Measurements from ENCODE around the gene ABCF3. TPM values are rescaled to one million over a fixed set of nuclear protein-coding genes. Genes with fewer than 3 reads are reported as not detected.

The ABCF3 gene
- total and polyA plus RNA-seq, 2 of the 13 experiments (the other 11 are each of a cell fraction or from before 2014, with no cell fraction given): 38.8 to 46.5 TPM

GRCh38 chr3:184228376-184229137, 42.6 kb downstream of the ABCF3 start:
- Histone ChIP-seq H3K27me3 (ENCODE audit: control insufficient read depth in 1 of 2, insufficient read depth in 2 of 2, low read length in 2 of 2) (peaks cover 7 to 57% of the 10 kb centered on the region in 2 experiments; a peak in 4 of 5 replicates), H2AFZ (ENCODE audit: low read length) (no peak overlapping the region), H3K79me2 (ENCODE audit: insufficient read depth, low read length) (no peaks in the 10 kb centered on the region), H3K9me3 (ENCODE audit: low read length) (no peaks in the 10 kb centered on the region), H3K4me3 (replicated peaks in 1 of 3; ENCODE audit: insufficient read depth in 1 of 3, low read depth in 2 of 3, low read length in 3 of 3) (peak overlapping the region in 1 of 3 experiments; percentile 80; a peak in 1 of 6 replicates), H3K27ac (ENCODE audit: extremely low read length, insufficient read depth, low read length) (no peak overlapping the region), H4K20me1 (ENCODE audit: insufficient read depth, low read length) (peaks cover 5% of the 10 kb centered on the region; the same call in 1 of the 2 replicates), H3K36me3 (replicated peaks in 1 of 2; ENCODE audit: control insufficient read depth in 1 of 2, insufficient read depth in 2 of 2, low read length in 2 of 2) (no peaks in the 10 kb centered on the region), H3K4me2 (ENCODE audit: low read depth, low read length) (peak overlapping the region; percentile 98; the same call in 1 of the 2 replicates), H3K4me1 (ENCODE audit: insufficient read depth, low read length) (peaks cover 11% of the 10 kb centered on the region; the same call in 1 of the 2 replicates), H3K9ac (ENCODE audit: insufficient read depth, low read depth, low read length) (no peak overlapping the region)
- ATAC-seq: no peak
- no peak for DNase-seq (ENCODE audit: low spot score)
- intact Hi-C loops (cut with micrococcal nuclease; ENCODE audit: unreplicated experiment) (loop anchor here (10.0 kb wide), 1 partner anchor 56 kb away; no protein-coding TSS in a partner anchor), in situ Hi-C loops (cut with HindIII; ENCODE audit: extremely low pct_ligation_motif_present, low pct_unique_long_range_greater_than_20kb) (no loop called here)
- no peak for FAIRE-seq
- WGBS (ENCODE audit: low lambda C conversion rate): 30% methylated on average over 9 of the region's 12 CpGs
- BruUV-seq (replicated peaks): no TSS peak
- TF ChIP-seq TEAD3 (CRISPR knock-in tag; optimal IDR thresholded peaks at IDR 0.05; ENCODE audit: borderline replicate concordance) (no peak), MBNL3 (CRISPR knock-in tag; conservative IDR thresholded peaks at IDR 0.05) (no peak), PAXIP1 (CRISPR knock-in tag; conservative IDR thresholded peaks at IDR 0.05) (no peak), ZFP62 (CRISPR knock-in tag; IDR thresholded peaks at IDR 0.05) (no peak), CHD2 (IDR thresholded peaks at IDR 0.05; ENCODE audit: low read depth, low read length) (no peak), CEBPB (IDR thresholded peaks at IDR 0.05; ENCODE audit: borderline replicate concordance, low read depth, low read length) (no peak), CENPT (CRISPR knock-in tag; IDR thresholded peaks at IDR 0.05; ENCODE audit: low read depth) (no peak), RORA (CRISPR knock-in tag; IDR thresholded peaks at IDR 0.05) (no peak), ZNF354B (CRISPR knock-in tag; IDR thresholded peaks at IDR 0.05) (no peak)
- ChIA-PET CTCF (ENCODE audit: low intra/inter-chr PET ratio, low total read pairs) (interaction anchor here (1.2 to 2.1 kb wide), 4 partner anchors 13 to 22 kb away, joined by 3 to 13 read pairs (median 7); partner anchors contain the start of gene EEF1AKMT4), POLR2A (interaction anchor here (1.2 to 2.1 kb wide), 4 partner anchors 12 to 93 kb away, joined by 3 to 7 read pairs (median 5); partner anchors contain the start of gene EIF2B5)

All from HepG2 (cell line).